Large intestine (tissue), 3 donors: ENCODE data around the gene KNOP1. TPM values are rescaled to one million over a fixed set of nuclear protein-coding genes. Genes with fewer than 3 reads are reported as not detected.
A peak's percentile ranks its signal among the peaks of the same experiment; 100 is the strongest.

Source experiments
- DNase-seq, 2 donors: peaks; one replicate each; pipeline versions ENCODE4 v3.0.0 to v3.0.0-alpha.2; 2013
- H3K27ac ChIP-seq: one replicate; pipeline ENCODE4 v1.5.1; 2013; ENCODE audit warnings: low read length
- H3K27me3 ChIP-seq: 2 replicates; pipeline ENCODE4 v1.6.1; 2013; ENCODE audit warnings: low read length; ENCODE audit not compliant: control insufficient read depth, insufficient read depth
- H3K36me3 ChIP-seq: 2 replicates; pipeline ENCODE4 v1.6.1; 2013; ENCODE audit warnings: low read length; ENCODE audit not compliant: control insufficient read depth, insufficient read depth
- H3K4me1 ChIP-seq: one replicate; pipeline ENCODE4 v1.6.1; 2013; ENCODE audit warnings: low read length; ENCODE audit not compliant: control insufficient read depth, insufficient read depth
- H3K4me3 ChIP-seq: one replicate; pipeline ENCODE4 v1.5.1; 2013; ENCODE audit warnings: low read length
- H3K9me3 ChIP-seq: one replicate; pipeline ENCODE4 v1.6.1; 2013; ENCODE audit warnings: mild to moderate bottlenecking, low read depth, low read length, moderate library complexity; ENCODE audit not compliant: control insufficient read depth
- WGBS: methylation state at CpG from one replicate; pipeline ENCODE4 v1.1.5; 2013; ENCODE audit warnings: low lambda C conversion rate; ENCODE audit not compliant: insufficient coverage; 5-methylcytosine and 5-hydroxymethylcytosine counted together
- polyA plus RNA-seq: library from polyadenylated mRNA; unstranded; fragments of 120-200 nt; gene quantifications from one replicate; pipeline ENCODE4 v1.2.1, GENCODE V29; 2013

KNOP1 gene
- polyA plus RNA-seq, 1 donor: 28.0 TPM

- H3K4me3 ChIP-seq: no peak overlapping the region
- WGBS: no CpG with 5 or more reads among the region's 8 CpGs
- peaks cover 26% of the 10 kb centered on the region for H3K4me1 ChIP-seq
- DNase-seq: no peak
- H3K27me3 ChIP-seq: no peaks in the 10 kb centered on the region
- H3K27ac ChIP-seq: no peak overlapping the region
- H3K36me3 ChIP-seq: peaks cover 51% of the 10 kb centered on the region
- H3K9me3 ChIP-seq: no peaks in the 10 kb centered on the region
Measured at GRCh38 chr16:19699472-19699871, 18.6 kb downstream of the KNOP1 start.

GRCh38 chr16:19698480-19699465 is 19.3 kb downstream of the KNOP1 start:
- Histone ChIP-seq H3K4me1 (peaks cover 26% of the 10 kb centered on the region), H3K36me3 (peaks cover 48% of the 10 kb centered on the region), H3K27ac (no peak overlapping the region)

GRCh38 chr16:19697756-19698318 is 20.2 kb downstream of the KNOP1 start:
- no CpG with 5 or more reads among the region's 8 CpGs for WGBS
- H3K36me3 ChIP-seq: peaks cover 43% of the 10 kb centered on the region
- no peaks in the 10 kb centered on the region for H3K9me3 ChIP-seq
- H3K27ac ChIP-seq: peak overlapping the region; percentile 14
- H3K4me3 ChIP-seq: no peak overlapping the region
- no peaks in the 10 kb centered on the region for H3K27me3 ChIP-seq
- peak in 1 of 2 donors; percentile 41 for DNase-seq
- H3K4me1 ChIP-seq: peaks cover 26% of the 10 kb centered on the region

More at GRCh38 chr16:19698480-19699465, 19.3 kb downstream of the KNOP1 start:
- no peaks in the 10 kb centered on the region for H3K27me3 ChIP-seq
- no peaks in the 10 kb centered on the region for H3K9me3 ChIP-seq
- WGBS: no CpG with 5 or more reads among the region's 19 CpGs
- no peak overlapping the region for H3K4me3 ChIP-seq
- no peak for DNase-seq

- H3K27me3 ChIP-seq: no peaks in the 10 kb centered on the region
- H3K27ac ChIP-seq: peak overlapping the region; percentile 0
- WGBS: 100% methylated on average over 1 of the region's 15 CpGs
- H3K36me3 ChIP-seq: peaks cover 40% of the 10 kb centered on the region
- no peak overlapping the region for H3K4me3 ChIP-seq
- peaks cover 26% of the 10 kb centered on the region for H3K4me1 ChIP-seq
- no peaks in the 10 kb centered on the region for H3K9me3 ChIP-seq
- DNase-seq: no peak
Measured at GRCh38 chr16:19696961-19697360, 21.1 kb downstream of the KNOP1 start.

- Histone ChIP-seq H3K9me3 (no peaks in the 10 kb centered on the region), H3K36me3 (peaks cover 42% of the 10 kb centered on the region), H3K27me3 (no peaks in the 10 kb centered on the region), H3K27ac (peak overlapping the region; percentile 51), H3K4me1 (peaks cover 26% of the 10 kb centered on the region), H3K4me3 (no peak overlapping the region)
- WGBS: no CpG with 5 or more reads among the region's 10 CpGs
- peak; percentile 76 to 87 for DNase-seq
Measured at GRCh38 chr16:19696328-19696727, 21.7 kb downstream of the KNOP1 start.

- DNase-seq: no peak
- Histone ChIP-seq H3K27ac (no peak overlapping the region), H3K4me3 (no peak overlapping the region), H3K27me3 (no peaks in the 10 kb centered on the region), H3K9me3 (no peaks in the 10 kb centered on the region), H3K36me3 (peaks cover 45% of the 10 kb centered on the region), H3K4me1 (peaks cover 16% of the 10 kb centered on the region)
- no CpG with 5 or more reads among the region's 8 CpGs for WGBS
Measured at GRCh38 chr16:19694989-19695388, 23.0 kb downstream of the KNOP1 start.

GRCh38 chr16:19691161-19691711 is 26.8 kb downstream of the KNOP1 start:
- H3K4me1 ChIP-seq: peaks cover 3% of the 10 kb centered on the region
- H3K4me3 ChIP-seq: no peak overlapping the region
- no peaks in the 10 kb centered on the region for H3K9me3 ChIP-seq
- H3K36me3 ChIP-seq: peaks cover 52% of the 10 kb centered on the region
- no CpG with 5 or more reads among the region's 14 CpGs for WGBS
- no peaks in the 10 kb centered on the region for H3K27me3 ChIP-seq
- no peak for DNase-seq
- H3K27ac ChIP-seq: no peak overlapping the region

- Histone ChIP-seq H3K27me3 (no peaks in the 10 kb centered on the region), H3K4me3 (no peak overlapping the region), H3K9me3 (no peaks in the 10 kb centered on the region), H3K27ac (no peak overlapping the region), H3K36me3 (peaks cover 60% of the 10 kb centered on the region), H3K4me1 (no peaks in the 10 kb centered on the region)
- DNase-seq: no peak
- WGBS: no CpG with 5 or more reads among the region's 4 CpGs
Measured at GRCh38 chr16:19690196-19690595, 27.8 kb downstream of the KNOP1 start.

GRCh38 chr16:19689342-19689741 is 28.7 kb downstream of the KNOP1 start:
- Histone ChIP-seq H3K36me3 (peaks cover 62% of the 10 kb centered on the region), H3K9me3 (peaks cover 3% of the 10 kb centered on the region), H3K27me3 (no peaks in the 10 kb centered on the region), H3K4me1 (no peaks in the 10 kb centered on the region), H3K27ac (no peak overlapping the region), H3K4me3 (no peak overlapping the region)
- no peak for DNase-seq
- 100% methylated on average over 1 of the region's 5 CpGs for WGBS

GRCh38 chr16:19688396-19689024 is 29.5 kb downstream of the KNOP1 start:
- H3K27ac ChIP-seq: no peak overlapping the region
- H3K27me3 ChIP-seq: no peaks in the 10 kb centered on the region
- no peak for DNase-seq
- no peak overlapping the region for H3K4me3 ChIP-seq
- H3K4me1 ChIP-seq: no peaks in the 10 kb centered on the region
- H3K9me3 ChIP-seq: peaks cover 3% of the 10 kb centered on the region
- peaks cover 68% of the 10 kb centered on the region for H3K36me3 ChIP-seq
- no CpG with 5 or more reads among the region's 18 CpGs for WGBS
